ENCODE results near the gene FAM167B.
"Not testable (repeated sequence)": the region's sequence is repeated elsewhere in the genome, so short reads cannot be mapped to it uniquely, and the experiment has no call there.

Gene FAM167B

DNA sequence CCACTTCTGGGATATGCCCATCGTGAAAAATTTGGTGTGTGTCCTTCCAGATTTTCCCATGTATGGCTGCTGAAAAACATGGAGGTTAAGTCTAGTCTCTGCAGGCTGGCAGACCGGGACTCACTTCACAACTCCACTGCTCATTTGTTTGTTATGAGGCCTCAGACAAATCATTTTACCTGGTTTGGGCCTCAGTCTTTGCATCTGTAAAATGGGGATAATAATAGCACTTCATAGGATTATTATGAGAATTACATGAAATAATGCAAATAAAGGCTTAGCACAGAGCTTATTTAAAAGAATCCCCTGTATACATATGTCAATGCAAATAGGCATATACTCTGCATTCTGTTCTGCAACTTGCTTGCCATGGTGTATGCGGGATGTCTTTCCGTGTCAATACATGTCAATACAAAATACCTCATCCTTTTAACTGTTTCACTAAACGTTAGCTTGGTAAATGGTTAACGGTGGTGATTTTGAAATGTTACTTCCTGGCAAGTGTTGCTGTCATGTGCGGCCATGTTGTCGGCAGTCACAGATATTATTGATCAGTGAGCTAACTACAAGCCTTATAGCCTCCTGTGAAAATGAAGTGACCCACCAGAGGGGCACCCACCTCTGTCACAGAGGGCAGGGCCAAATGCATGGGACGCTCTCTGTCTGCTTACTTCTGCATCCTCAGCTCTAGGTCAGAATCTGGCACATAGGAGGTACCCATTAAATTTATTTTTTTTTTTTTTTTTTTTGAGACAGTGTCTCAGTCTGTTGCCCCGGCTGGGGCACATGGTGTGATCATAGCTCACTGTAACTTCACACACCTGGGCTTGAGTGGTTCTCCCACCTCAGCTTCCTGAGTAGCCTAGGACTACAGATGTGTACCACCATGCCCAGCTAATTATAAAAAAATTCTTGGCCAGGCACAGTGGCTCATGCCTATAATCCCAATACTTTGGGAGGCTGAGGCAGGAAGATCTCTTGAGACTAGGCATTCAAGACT is 8.3 kb downstream of the FAM167B start:
- TF ChIP-seq ZFX (IDR thresholded peaks at IDR 0.05) = no peak
- TF ChIP-seq, protein P1, sequence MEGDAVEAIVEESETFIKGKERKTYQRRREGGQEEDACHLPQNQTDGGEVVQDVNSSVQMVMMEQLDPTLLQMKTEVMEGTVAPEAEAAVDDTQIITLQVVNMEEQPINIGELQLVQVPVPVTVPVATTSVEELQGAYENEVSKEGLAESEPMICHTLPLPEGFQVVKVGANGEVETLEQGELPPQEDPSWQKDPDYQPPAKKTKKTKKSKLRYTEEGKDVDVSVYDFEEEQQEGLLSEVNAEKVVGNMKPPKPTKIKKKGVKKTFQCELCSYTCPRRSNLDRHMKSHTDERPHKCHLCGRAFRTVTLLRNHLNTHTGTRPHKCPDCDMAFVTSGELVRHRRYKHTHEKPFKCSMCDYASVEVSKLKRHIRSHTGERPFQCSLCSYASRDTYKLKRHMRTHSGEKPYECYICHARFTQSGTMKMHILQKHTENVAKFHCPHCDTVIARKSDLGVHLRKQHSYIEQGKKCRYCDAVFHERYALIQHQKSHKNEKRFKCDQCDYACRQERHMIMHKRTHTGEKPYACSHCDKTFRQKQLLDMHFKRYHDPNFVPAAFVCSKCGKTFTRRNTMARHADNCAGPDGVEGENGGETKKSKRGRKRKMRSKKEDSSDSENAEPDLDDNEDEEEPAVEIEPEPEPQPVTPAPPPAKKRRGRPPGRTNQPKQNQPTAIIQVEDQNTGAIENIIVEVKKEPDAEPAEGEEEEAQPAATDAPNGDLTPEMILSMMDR (conservative IDR thresholded peaks at IDR 0.05) = no peak
- H3K27ac ChIP-seq = no peak overlapping the region

DNA sequence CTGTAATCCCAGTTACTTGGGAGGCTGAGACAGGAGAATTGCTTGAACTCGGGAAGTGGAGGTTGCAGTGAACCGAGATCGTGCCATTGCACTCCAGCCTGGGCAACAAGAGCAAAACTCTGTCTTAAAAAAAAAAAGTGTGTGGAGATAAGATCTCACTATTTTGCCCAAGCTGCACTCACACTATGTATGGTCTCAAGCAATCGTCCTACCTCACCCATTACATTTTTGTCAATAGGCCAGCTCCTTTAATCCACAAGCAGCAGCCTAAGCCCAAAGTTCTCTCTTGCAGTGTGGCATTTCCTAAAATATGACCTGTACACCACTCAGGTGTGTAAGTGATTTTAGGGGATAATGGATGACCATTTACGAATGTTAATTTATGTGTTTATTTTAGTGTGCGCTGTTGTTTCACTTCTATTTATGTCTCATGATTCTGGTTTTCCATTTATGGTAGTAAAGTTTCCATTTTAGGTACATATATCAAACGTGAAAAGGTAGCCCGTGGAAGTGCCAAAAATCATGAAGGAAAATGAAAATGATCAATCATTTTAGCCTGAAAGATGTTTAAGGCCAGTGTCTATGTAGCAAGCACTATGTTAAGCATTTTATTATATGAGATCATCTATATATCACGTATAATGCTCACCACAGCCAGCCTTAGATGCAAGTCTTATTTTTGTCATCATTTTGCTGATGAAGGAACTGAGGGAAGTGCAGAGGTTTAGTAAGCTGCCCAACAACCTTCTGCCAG is 9.6 kb downstream of the FAM167B start:
- no peak for TF ChIP-seq ZFX (IDR thresholded peaks at IDR 0.05)
- TF ChIP-seq, protein P1 (conservative IDR thresholded peaks at IDR 0.05) = no peak
- H3K27ac ChIP-seq = no peak overlapping the region

DNA sequence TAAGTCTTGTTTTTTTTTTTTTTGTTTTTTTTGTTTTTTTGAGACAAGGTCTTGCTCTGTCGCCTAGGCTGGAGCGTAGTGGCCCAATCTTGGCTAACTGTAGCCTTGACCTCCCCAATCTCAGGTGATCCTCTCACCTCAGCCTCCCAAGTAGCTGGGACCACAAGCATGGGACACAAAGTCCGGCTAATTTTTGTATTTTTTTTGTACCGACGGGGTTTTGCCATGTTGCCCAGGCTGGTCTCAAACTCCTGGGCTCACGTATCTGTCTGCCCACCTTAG is 10.1 kb downstream of the FAM167B start:
- H3K27ac ChIP-seq = no peak overlapping the region
- no peak for TF ChIP-seq ZFX (IDR thresholded peaks at IDR 0.05)
- TF ChIP-seq, protein P1 (conservative IDR thresholded peaks at IDR 0.05) = no peak

GRCh38 chr1:32263236-32263593 is 16.2 kb downstream of the FAM167B start:
- not testable (repeated sequence) for H3K27ac ChIP-seq

DNA sequence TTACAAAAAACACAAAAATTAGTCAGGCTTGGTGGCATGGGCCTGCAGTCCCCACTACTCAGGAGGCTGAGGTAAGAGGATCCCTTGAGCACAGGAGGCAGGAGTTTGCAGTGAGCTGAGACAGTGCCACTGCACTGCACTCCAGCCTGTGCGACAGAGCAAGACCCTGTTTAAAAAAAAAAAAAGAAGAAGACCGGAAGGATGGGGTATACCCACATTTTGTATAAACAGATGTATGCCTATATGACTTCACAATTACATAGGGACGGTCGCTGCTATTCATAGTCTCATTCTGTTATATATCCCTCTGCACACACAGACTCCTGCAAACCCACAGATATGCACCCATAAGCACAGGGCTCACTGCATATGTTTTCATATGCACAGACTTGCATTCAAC is 16.7 kb downstream of the FAM167B start:
- TF ChIP-seq, protein P1 (conservative IDR thresholded peaks at IDR 0.05) = no peak
- no peak for TF ChIP-seq ZFX (IDR thresholded peaks at IDR 0.05)
- H3K27ac ChIP-seq = no peak overlapping the region

DNA sequence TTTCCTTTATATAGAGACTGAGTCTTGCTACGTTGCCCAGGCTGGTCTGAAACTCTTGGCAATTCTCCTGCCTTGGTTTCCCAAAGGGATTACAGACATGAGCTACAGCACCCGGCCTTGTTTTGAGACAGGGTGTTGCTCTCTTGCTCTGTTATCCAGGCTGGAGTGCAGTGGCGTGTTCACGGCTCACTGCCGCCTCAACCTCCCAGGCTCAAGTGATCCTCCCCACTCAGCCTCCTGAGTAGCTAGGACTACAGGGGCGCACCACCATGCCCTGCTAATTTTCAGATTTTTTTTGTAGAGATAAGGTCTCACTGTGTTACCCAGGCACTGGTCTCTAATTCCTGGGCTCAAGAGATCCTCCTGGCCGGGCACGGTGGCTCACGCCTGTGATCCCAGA is 18.8 kb downstream of the FAM167B start:
- no peak overlapping the region for H3K27ac ChIP-seq
- TF ChIP-seq ZFX (IDR thresholded peaks at IDR 0.05) = no peak
- TF ChIP-seq, protein P1 (conservative IDR thresholded peaks at IDR 0.05) = no peak

DNA sequence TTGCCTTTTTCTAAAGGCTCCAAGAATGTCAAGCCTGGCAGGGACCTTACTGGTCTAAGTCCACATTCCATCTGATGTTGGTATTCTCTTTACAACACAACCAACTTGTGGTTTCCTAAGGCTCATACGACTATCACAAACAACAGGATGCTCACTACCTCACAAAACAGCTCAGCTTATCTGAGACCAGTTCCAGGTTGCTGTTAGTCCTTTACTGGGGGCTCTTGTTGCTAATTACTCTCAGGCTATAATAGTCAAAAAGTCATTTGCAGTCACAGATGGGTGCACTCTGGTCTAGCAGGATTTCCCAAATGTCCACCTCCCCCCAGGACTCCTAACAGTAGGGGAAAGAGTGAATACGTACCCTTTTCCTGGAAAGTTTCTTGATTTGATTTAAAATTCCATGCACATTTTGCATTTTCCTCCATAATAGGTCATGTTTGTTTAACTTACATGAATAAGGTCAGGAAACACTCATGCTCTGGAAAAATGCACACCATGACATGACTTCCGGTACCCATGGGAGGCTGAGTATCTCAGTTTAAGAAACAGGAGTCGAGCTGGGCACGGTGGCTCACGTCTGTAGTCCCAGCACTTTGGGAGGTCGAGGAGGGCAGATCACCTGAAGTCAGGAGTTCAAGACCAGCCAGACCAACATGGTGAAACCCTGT is 20.0 kb downstream of the FAM167B start:
- no peak overlapping the region for H3K27ac ChIP-seq
- no peak for TF ChIP-seq ZFX (IDR thresholded peaks at IDR 0.05)
- TF ChIP-seq, protein P1 (conservative IDR thresholded peaks at IDR 0.05) = no peak
